ENCODE results near the gene AGAP1.
"Not testable (repeated sequence)": the region's sequence is repeated elsewhere in the genome, so short reads cannot be mapped to it uniquely, and the experiment has no call there.

Gene AGAP1

DNA sequence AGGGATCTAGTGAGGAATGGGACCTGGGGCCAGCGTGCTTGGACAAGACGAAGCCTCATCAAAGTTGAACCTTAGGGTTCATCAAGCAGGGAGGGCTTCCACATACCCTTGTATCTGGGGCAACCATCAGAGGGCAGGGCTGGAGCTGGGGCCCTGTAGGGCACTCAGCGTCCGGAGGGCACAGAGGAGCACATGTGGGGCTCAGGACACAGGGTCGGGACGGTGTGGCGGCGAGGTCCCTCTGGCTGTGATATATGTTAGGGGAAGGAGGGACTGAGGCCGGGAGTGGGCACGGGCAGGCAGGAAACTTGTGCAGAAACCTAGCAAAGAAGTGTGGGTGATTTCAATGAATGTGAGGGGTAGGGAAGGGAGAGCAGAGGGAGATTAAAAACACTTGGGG, 244.0 kb downstream of the AGAP1 start:
- DNase-seq (ENCODE audit: low spot score) = no peak

DNA sequence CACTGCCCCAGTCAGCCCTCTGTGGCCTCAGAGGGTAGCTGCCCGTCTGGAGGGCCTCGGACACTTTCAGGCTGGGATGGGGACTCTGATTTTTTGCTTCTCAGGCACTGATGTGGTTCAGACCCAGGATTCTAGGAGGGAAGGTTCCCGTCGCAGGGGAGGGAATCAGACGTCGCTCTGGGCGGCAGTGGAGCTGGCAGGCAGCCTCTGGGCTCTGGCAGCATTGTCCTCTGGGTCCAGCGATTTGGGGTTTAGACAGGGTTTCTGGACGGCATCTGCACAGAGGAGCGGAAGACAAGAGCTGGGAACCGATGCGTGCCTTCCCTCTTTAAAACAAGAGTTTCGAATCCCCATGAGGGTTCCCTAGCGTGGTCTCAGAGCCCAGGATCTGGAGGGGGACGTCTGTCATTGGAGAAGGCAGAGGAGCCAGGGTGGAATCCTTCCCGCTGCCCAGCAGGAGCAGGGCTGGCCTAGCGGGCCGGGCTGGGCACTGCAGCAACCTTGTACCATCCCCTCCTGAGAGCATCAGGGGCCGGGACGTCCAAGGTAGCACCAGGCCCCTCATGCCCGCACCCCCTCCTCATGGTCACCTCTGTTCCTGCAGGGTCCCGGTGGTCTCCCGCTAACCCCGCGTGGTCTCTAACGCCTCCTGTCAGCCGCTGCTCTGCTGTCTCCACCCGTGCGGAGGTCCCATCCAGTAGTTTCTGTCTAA, 246.0 kb downstream of the AGAP1 start:
- DNase-seq (ENCODE audit: low spot score) = no peak

DNA sequence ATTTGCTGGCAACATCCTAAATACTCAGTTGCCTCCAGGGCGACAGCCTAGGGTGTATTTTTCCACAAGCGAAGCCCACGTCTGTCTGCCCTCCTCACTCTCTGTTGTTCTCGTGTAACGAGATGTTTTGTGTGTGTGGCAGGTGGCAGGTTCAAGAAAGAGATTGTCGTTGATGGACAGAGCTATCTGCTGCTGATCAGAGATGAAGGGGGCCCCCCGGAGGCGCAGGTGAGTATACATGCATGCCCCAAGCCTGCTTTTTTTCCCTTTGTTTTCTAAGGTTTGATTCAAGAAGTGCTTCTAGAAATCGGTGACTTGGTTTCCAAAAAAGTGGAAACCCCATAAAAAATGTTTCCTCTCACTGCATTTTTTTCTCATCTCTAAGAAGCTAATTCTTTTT, 247.0 kb downstream of the AGAP1 start:
- DNase-seq (ENCODE audit: low spot score) = no peak

DNA sequence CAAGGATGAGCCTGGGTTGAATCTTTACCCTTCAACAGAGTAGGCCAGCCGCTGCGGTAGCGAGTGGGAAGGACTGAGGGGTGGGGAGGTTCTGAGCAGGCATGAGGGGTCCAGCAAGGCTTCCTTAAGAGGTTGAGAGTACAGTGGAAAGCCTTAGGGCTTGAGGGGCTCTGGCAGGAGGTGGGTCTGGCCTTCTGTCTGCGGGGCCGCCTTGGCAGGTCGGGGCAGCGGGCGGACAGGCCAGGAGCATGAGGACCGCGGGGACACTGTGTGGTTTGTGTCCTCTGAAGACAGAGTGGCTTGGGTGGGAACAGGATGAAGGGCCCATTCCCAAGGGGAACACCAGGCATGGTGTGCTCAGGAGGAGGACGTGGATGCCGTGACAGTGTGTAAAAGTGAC, 250.3 kb downstream of the AGAP1 start:
- DNase-seq (ENCODE audit: low spot score) = no peak

DNA sequence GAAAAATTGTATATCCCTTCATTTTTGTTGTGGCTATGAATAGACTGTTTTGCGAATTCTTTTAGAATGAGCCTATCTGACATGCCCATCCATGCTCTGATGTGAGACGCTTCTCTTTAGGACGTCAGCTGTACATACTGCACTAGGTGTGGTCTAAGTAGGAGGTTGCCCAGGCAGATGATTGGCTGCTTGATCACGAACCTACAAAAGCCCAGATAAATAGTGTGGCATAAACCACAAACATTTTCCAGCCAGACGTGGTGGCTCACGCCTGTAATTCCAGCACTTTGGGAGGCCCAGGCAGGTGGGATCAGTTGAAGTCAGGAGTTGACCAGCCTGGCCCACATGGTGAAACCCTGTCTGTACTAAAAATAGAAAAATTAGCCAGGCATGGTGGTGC, 251.8 kb downstream of the AGAP1 start:
- DNase-seq (ENCODE audit: low spot score) = no peak

DNA sequence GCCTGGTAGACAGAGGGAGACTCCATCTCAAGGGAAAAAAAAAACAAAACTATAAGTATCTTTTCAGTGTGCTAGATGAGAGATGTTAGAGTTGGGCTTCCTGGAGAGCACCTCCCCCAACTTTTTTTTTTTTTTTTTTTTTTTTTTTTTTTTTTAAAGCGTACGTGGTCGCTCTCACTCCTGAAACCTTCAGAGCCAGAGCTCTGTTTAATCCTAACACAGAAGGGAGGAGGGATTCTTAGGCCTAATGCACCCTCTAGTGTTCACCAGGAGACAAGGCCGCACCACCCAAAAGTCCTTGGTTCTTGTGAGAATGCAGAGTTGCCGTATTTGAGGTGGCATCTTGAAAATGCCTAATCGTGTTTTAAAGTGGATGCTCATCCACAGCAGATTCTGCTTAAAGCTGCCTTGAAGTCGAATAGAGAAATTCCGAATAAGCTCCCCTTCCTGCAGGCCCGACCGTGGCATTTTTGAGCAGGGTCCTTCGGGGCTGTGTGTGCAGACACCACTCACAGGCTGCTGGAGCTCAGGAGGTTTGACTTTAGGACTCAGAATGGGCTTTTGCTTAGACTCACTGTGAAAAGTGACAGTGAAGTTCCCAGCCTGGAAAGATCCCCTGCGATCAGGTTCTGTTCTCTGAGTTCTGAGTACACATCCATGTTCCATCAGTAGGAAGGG, 252.6 kb downstream of the AGAP1 start:
- no peak for DNase-seq (ENCODE audit: low spot score)

DNA sequence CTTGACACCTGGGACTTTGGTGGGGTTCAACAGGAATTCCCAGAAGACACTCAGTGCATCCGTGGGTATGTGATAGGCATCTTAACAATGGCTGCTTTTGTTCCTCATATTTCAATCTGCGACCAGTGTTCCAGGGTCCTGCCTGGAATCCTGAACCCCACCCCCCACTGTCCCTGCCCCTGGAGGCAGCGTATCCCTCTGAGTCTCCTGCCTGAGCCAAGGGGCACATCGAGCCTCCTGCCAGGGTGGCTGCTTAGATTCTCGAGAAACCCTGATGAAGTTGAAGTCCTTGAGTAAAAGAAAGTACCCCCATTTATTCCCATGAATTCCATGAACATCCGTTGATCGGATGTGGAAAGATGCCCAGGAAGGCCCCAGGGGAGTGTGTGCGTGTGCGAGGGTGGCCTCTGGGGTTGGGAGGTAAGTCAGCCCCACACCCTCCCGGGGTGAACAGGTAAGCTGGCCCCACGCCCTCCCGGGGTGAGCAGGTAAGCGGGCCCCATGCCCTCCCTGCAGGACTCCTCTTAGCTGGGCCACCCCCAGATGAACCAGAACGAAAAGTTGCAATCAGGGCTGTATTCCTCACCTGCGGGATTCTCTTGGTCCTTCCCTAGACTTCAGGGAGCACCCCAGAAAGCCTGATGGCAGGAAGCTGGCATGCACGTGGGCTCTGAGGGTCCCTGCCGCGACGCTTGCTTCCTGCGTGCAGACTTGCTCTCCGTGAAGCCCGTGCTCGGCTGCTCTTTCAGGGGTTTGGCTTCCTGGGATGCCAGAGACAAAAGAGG, 253.3 kb downstream of the AGAP1 start:
- DNase-seq (ENCODE audit: low spot score) = no peak

DNA sequence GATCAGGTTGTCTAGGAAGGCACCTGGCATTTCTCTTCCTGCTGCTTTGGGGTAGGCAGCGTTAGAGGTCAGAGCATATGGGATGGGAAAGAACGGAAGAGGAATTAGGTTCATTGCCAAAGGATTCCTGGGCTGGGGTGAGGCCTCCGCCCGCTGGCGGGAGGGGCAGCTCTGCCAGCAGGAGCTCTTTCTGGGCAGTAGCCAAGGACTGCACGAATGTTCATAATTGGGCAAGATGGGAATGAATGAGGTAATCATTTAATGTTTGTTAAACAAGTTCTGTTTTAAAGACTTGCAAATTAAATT, 253.9 kb downstream of the AGAP1 start:
- no peak for DNase-seq (ENCODE audit: low spot score)

DNA sequence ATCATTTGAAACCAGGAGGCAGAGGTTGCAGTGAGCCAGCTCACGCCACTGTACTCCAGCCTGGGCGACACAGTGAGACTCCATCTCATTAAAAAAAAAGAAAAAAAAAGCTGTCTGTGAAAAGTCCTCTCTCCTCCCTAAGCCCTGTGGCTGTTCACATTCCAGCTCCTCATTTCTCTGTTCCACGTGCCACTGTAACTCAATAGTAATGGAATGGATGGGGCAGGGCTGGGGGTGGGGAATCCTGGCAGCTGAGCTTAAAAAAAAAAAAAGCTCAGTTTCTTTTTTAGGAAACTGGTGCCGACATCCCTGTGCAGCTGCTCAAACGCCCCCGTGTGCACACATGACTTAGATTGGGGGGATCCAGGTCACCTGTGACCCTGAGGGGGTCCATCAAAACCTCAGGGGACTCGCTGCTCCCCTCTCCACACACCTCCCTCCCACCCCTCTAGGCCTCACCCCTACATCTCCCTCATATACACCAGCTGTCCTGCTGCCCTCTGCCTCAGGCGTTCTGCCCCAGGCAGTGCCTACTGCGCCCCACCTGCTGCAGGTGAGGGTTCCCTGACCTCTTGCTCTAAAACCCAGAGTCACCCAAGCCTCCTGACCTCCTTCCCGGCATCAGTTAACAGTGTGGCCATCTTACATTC, 255.4 kb downstream of the AGAP1 start:
- DNase-seq (ENCODE audit: low spot score) = no peak

DNA sequence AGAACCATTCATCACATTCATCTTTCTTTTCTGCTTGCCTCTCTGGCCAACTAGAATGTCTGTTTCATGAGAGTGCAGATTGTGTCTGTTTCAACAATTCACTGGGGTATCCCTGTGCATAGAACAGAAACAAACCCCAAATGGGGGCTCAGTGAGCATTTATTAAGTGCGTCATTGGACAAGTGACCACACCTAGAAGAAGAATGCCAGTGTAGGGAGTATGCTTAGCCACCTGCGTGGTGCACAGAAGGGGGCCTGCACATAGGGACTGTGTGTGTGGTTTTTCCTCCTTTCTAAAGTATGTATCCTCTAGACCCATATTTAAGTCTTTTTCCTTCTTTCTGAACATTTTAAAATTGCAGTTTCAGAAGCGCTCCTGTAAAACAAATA, 255.9 kb downstream of the AGAP1 start:
- no peak for DNase-seq (ENCODE audit: low spot score)

DNA sequence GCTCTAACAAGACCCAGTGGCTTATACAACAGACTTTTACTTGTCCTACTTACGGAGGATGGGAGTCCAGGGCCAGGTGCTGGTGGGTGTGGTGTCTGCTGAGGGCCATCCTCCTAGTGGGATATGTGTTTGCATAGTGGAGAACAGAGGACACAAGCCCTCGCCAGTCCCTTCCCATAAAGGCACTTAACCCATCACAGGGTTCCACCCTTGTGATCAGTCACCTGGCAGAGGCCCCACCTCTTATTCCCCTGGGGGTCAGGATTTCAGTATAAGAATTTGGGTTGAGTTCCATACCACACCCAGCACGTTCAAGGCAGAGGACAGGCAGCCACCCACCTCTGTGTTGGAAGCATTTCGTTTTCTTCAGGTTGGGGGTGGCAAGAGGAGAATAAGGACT, 259.0 kb downstream of the AGAP1 start:
- no peak for DNase-seq (ENCODE audit: low spot score)

DNA sequence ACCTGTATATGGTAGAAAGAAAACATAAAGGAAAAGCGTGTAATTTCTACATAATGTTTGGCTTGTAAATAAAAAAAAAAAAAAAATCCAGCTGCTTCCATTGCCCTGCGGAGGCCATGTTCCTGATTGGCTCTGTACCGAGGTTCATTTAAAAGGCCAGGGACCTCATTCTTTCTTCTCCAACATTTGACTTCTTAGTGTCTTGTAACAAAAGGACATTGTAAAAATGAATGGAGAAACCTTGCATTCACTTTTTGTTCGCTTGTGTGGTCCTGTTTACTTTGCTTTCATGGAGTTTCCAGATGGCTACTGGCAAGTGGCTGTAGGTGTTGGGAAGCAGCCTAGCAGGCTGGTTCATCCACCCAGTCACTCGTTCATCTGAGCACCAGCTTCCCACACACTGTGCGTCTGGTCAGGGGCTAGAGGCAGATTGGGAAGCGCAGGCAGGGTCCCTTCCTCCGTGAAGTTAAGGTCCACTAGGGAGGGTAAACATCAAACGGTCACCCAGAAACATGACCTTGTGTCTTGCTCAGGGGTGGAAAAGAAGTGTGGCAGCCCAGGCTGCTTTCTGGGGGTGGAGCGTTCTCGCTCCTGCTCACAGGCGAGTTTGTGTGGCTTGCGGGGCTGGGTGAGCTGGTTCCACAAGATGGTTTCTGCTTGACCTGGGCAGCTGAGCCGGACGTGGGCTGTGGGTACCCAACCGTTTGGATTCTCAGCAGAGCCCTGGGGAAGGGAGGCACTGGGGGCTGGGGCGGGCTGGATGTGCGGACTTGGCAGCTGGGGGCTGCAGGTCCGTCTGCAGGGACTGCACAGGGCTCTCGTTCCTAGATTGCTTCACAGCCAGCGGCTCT, 260.7 kb downstream of the AGAP1 start:
- DNase-seq (ENCODE audit: low spot score) = no peak

DNA sequence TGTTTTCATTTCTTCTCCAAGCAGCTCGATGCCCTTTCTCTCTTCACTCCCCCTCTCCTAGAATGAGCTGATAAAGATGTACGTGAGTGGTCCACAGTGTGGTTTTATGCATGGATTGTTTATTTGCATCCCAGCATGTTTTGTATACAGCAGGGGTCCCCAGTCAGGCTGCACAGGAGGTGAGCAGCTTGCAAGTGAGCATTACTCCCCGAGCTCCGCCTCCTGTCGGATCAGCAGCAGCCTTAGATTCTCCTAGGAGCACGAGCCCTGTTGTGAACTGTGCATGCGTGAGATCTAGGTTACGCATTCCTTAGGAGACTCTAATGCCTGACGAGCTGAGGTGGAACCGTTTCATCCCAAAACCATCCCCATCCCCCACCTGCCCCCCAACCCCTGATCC, 262.6 kb downstream of the AGAP1 start:
- no peak for DNase-seq (ENCODE audit: low spot score)

DNA sequence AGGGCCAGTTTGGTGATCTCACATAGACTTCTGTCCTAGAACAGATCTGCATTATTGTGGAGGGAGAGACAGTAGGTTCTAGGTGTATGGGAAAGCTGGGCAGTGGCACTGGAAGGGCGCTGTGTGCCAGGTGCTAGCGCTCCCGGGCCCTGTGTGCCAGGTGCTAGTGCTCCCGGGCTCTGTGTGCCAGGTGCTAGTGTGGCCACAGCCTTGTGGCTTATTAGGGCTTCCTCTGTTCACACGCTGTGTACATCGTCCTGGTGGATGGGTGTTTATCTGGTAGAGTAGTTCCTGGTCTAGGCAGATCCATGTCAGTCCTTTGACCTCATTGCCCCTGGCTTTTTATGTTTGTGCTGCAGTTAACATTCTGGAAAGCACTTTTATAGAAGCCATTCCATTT, 263.4 kb downstream of the AGAP1 start:
- DNase-seq (ENCODE audit: low spot score) = no peak

DNA sequence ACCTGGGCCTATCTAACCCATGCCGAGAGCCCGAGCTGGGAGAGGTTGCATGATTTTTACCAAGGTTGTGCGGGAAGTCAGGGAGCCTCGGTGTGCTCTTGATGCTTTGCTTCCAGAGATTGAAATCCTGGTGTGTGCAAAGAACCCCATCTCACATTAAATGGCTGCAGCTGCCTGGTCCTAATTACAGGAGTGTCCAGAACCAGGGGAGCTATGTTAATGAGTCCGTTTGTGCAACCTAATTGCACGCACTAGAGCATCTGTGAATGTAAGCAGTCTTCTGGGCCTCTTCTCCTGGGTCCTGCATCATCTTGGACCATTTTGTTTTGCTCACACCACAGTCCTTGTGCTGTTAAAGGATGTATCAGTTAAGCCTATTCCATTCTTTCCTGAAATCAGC, 263.8 kb downstream of the AGAP1 start:
- no peak for DNase-seq (ENCODE audit: low spot score)

DNA sequence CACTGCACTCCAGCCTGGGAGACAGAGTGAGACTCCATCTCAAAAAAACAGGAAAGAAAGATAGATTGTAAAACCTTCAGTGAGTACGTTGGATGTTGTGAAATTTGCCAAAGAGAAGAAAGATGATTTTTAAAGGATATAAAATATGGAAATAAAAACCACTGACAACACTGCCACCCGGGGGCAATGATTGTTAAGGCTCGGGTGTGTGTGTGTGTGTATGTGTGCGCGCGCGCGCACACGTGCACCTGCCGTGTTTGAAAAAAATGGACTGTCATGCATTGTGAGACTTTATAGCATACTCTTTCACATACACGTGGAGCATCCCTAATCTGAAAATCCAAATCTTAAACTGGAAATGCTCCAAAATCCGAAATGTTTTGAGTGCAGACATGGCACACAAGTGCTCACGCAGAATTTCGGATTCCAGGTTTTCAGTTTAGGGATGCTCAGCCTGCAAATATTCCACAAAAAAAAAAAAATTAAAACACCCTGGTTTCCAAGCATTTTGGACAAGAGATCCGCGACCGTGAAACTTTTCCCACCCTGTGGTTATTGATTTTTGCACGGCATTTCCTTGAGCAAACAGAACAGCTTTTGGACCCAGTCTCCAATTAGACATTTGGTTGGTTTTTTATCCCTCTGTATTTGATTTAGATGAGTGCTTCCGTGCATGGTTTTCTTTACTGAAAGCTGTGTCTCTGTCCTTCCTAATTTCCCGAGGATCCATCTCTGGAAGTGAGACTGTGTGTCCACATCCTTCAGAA, 269.2 kb downstream of the AGAP1 start:
- no peak for DNase-seq (ENCODE audit: low spot score)

DNA sequence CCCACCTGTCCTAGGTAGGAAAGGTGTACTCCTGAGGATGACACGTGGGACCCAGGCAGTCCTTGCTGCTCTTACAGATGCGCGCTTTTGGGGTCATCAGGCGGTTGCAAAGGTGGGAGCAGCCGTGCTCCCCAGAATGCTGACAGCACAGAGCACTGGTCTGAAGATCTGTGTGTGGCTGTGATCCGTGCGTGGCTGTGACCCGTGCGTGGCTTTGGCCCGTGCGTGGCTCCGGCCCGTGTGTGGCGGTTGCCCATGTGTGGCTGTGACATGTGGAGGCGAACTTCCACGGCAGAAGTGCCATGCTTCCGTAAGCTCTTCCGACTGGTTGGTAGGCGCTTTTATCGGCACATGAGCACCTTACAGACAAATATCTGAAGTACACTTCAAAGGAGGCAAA, 270.0 kb downstream of the AGAP1 start:
- DNase-seq (ENCODE audit: low spot score) = no peak

DNA sequence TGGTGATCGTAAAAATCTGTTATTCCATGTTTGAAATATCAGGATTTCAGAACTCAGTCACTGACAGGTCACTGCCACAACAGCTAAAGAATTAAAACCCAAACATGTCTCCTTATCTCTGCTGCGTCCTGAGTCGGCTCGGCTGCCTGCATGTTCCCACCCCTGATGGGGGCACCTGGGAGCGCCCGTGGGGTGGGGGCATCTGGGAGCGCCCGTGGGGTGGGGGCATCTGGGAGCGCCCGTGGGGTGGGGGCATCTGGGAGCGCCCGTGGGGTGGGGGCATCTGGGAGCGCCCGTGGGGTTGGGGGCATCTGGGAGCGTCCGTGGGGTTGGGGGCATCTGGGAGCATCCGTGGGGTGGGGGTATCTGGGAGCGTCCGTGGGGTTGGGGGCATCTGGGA, 270.6 kb downstream of the AGAP1 start:
- DNase-seq (ENCODE audit: low spot score) = not testable (repeated sequence)

DNA sequence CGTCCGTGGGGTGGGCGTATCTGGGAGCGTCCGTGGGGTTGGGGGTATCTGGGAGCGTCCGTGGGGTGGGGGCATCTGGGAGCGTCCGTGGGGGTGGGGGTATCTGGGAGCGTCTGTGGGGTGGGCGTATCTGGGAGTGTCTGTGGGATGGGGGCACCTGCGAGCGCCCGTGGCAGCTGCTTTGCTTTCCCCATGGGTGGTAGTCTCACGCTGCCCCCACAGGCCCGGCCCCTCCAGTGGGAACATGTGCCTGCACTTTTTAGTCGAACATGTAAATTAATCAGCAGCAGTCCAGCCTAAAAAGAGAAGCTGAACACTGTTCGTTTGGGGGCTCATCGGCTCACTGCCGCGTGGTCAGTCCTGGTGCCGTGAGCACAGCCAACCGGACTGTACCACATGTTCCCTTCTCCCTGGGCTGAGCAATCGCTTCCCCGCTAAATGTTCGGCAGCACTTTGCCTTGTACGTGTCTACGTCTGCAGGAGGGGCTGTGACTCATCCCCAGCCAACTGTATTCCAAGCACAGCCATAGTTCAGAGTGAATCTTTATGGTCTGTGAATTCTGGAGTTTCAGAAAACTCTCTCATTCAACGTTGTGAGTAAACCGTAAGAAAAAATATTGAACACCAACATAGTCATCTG, 271.5 kb downstream of the AGAP1 start:
- no peak for DNase-seq (ENCODE audit: low spot score)

DNA sequence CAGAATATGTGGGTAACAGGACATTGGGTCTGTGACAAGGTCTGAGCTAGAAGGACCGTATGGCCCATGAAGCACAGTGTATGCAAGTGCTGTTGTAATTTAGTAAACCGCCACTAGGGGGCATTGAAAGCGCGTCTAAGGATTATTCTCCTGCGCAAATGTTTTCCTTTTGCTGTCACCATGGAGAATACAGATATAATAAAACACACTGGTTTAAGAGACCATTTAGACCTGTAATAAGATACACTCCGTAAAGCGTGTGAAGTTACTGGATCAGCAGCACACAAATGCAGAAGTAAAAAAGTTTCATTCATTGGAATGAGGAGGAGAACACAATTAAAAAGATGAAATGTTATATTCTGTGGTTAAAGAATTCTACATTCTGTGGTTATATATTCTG, 272.4 kb downstream of the AGAP1 start:
- no peak for DNase-seq (ENCODE audit: low spot score)

DNA sequence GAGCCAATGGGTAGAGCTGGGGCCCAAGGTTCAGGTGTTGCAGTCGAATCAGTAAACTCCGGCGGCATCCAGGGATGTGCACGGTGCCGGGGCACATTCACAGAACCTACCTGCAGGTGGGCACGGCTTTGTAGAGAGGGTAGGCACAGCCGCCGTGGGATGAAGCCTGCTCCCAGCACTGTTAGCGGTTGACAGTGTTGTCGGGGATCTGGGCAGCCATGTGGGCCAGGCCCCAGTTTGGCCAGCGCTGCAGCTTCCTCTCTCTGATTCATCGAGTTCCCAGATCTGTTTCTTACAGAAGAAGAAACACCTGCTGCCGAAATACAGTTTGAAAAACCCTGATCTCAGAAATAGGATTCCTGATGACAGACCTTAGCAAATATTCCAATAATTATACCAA, 274.8 kb downstream of the AGAP1 start:
- no peak for DNase-seq (ENCODE audit: low spot score)

Data from left forelimb (tissue), 1 donor.